IMR-90 (cell line): ENCODE results near the gene ANTXR1. TPM values are rescaled to one million over a fixed set of nuclear protein-coding genes. Genes with fewer than 3 reads are reported as not detected.

ENCODE experiments used
- ATAC-seq: fragments of 200-7000 bp; cut with Tn5 transposase; 2 replicates; pipeline ENCODE4 v1.9.1; 2020; ENCODE audit warnings: low read depth, mild to moderate bottlenecking, moderate library complexity
- BruUV-seq: library from RNA; stranded (reverse); fragments of 400-500 nt; replicated peaks from 2 replicates; lab custom pipeline; 2021; lab: Mats Ljungman, UMichigan
- CTCF ChIA-PET: fragments of 300-600 bp; formaldehyde crosslinking; extraction: SDS; loops from one replicate; lab custom pipeline; 2021; ENCODE audit warnings: antibody characterized with exemption; lab: Yijun Ruan, JAX
- POLR2A ChIA-PET: fragments of 300-600 bp; sonication (Branson Sonifier 250); formaldehyde crosslinking; loops from one replicate; lab custom pipeline; 2022; ENCODE audit warnings: antibody characterized with exemption; ENCODE audit not compliant: unreplicated experiment; lab: Charles Lee
- DNase-seq: peaks from one replicate; pipeline ENCODE4 v3.0.0; 2013
- H2AFZ ChIP-seq: replicated peaks from 2 replicates; pipeline ENCODE3; 2013; ENCODE audit warnings: low read length, mild to moderate bottlenecking; ENCODE audit not compliant: poor library complexity
- H2AK5ac ChIP-seq: 2 replicates; pipeline ENCODE4 v1.6.1; 2013; ENCODE audit warnings: low read depth, low read length, inconsistent platforms
- H2AK9ac ChIP-seq: replicated peaks from 2 replicates; pipeline ENCODE3; 2013; ENCODE audit warnings: mild to moderate bottlenecking, low read depth, low read length, moderate library complexity; ENCODE audit not compliant: poor library complexity
- H2BK120ac ChIP-seq: 2 replicates; pipeline ENCODE4 v1.6.1; 2013; ENCODE audit warnings: low read depth, low read length, inconsistent platforms
- H2BK15ac ChIP-seq: 3 replicates; pipeline ENCODE4 v1.6.1; 2013; ENCODE audit warnings: low read depth, low read length, inconsistent platforms
- H2BK20ac ChIP-seq: 2 replicates; pipeline ENCODE4 v1.6.1; 2013; ENCODE audit warnings: low read depth, mild to moderate bottlenecking, inconsistent platforms, low read length, moderate library complexity
- H2BK5ac ChIP-seq: 2 replicates; pipeline ENCODE4 v1.6.1; 2013; ENCODE audit warnings: mild to moderate bottlenecking, low read depth, low read length, inconsistent platforms; ENCODE audit not compliant: poor library complexity, severe bottlenecking
- H3K14ac ChIP-seq: replicated peaks from 2 replicates; pipeline ENCODE4 v1.6.1; 2013; ENCODE audit warnings: low read depth, low read length, inconsistent platforms
- H3K18ac ChIP-seq: 2 replicates; pipeline ENCODE4 v1.6.1; 2013; ENCODE audit warnings: low read depth, low read length, control low read depth
- H3K23ac ChIP-seq: 2 replicates; pipeline ENCODE4 v1.6.1; 2013; ENCODE audit warnings: low read depth, low read length, inconsistent platforms
- H3K27ac ChIP-seq: 2 replicates; pipeline ENCODE4 v1.5.1; 2013; ENCODE audit warnings: mild to moderate bottlenecking, control low read depth, low read length; ENCODE audit not compliant: insufficient read depth
- H3K27me3 ChIP-seq: 2 replicates; pipeline ENCODE4 v1.6.1; 2013; ENCODE audit warnings: low read length; ENCODE audit not compliant: control insufficient read depth, insufficient read depth
- H3K36me3 ChIP-seq: 2 replicates; pipeline ENCODE4 v1.6.1; 2013; ENCODE audit warnings: low read length, mixed read lengths; ENCODE audit not compliant: control insufficient read depth, insufficient read depth
- H3K4ac ChIP-seq: 2 replicates; pipeline ENCODE4 v1.6.1; 2013; ENCODE audit warnings: low read depth, low read length, inconsistent platforms
- H3K4me1 ChIP-seq: 2 replicates; pipeline ENCODE4 v1.6.1; 2013; ENCODE audit warnings: low read length, mixed read lengths; ENCODE audit not compliant: control insufficient read depth, insufficient read depth
- H3K4me2 ChIP-seq: 2 replicates; pipeline ENCODE4 v1.6.1; 2013; ENCODE audit warnings: low read depth, mild to moderate bottlenecking, control low read depth, low read length, moderate library complexity
- H3K4me3 ChIP-seq: 2 replicates; pipeline ENCODE4 v1.5.1; 2013; ENCODE audit warnings: low read depth, mild to moderate bottlenecking, control low read depth, low read length, moderate library complexity; ENCODE audit not compliant: insufficient read depth
- H3K56ac ChIP-seq: 2 replicates; pipeline ENCODE4 v1.6.1; 2013; ENCODE audit warnings: low read length, inconsistent platforms; ENCODE audit not compliant: insufficient read depth; ENCODE audit errors: extremely low read depth
- H3K79me1 ChIP-seq, 2 experiments: 2 replicates each; pipeline ENCODE4 v1.6.1; 2013; ENCODE audit warnings: low read length in 2 of 2, inconsistent platforms in 1 of 2, low read depth in 1 of 2
- H3K9ac ChIP-seq: 2 replicates; pipeline ENCODE4 v1.6.1; 2013; ENCODE audit warnings: low read depth, low read length, control low read depth
- H3K9me1 ChIP-seq: 2 replicates; pipeline ENCODE4 v1.6.1; 2013; ENCODE audit warnings: low read length, inconsistent platforms; ENCODE audit not compliant: insufficient read depth
- H3K9me3 ChIP-seq: 2 replicates; pipeline ENCODE4 v1.6.1; 2013; ENCODE audit warnings: low read length; ENCODE audit not compliant: control insufficient read depth, insufficient read depth
- H4K20me1 ChIP-seq: 2 replicates; pipeline ENCODE4 v1.6.1; 2013; ENCODE audit warnings: low read length, inconsistent platforms; ENCODE audit not compliant: insufficient read depth
- H4K5ac ChIP-seq: 2 replicates; pipeline ENCODE4 v1.6.1; 2013; ENCODE audit warnings: mild to moderate bottlenecking, low read depth, low read length, control low read depth
- H4K8ac ChIP-seq, 2 experiments: 2 replicates each; pipeline ENCODE4 v1.6.1; 2013; ENCODE audit warnings: low read depth in 2 of 2, low read length in 2 of 2, control low read depth in 1 of 2, inconsistent platforms in 1 of 2
- H4K91ac ChIP-seq: 2 replicates; pipeline ENCODE4 v1.6.1; 2013; ENCODE audit warnings: low read depth, low read length, inconsistent platforms; ENCODE audit not compliant: insufficient read depth
- BHLHE40 ChIP-seq: fragments of 150-350 bp; IDR thresholded peaks from 2 replicates; pipeline ENCODE4 v1.6.1; 2016; ENCODE audit warnings: mild to moderate bottlenecking, low read depth, low read length
- CEBPB ChIP-seq: IDR thresholded peaks from 2 replicates; pipeline ENCODE4 v1.6.1; 2012; ENCODE audit warnings: low read depth, low read length, improper control_type of control experiment
- CHD1 ChIP-seq: IDR thresholded peaks from 2 replicates; pipeline ENCODE4 v1.6.1; 2012; ENCODE audit warnings: low read depth, low read length, improper control_type of control experiment
- CTCF ChIP-seq: conservative IDR thresholded peaks from 2 replicates; pipeline ENCODE4 v1.5.1; 2012; ENCODE audit warnings: mild to moderate bottlenecking, low read depth, low read length, improper control_type of control experiment
- ELK1 ChIP-seq: fragments of 150-350 bp; IDR thresholded peaks from 2 replicates; pipeline ENCODE4 v1.6.1; 2016; ENCODE audit warnings: low read depth, mild to moderate bottlenecking, low read length, moderate library complexity, borderline replicate concordance
- FOS ChIP-seq: fragments of 150-350 bp; IDR thresholded peaks from 2 replicates; pipeline ENCODE4 v1.6.1; 2016; ENCODE audit warnings: low read depth, low read length
- MAFK ChIP-seq: IDR thresholded peaks from 2 replicates; pipeline ENCODE4 v1.6.1; 2012; ENCODE audit warnings: low read depth, low read length, improper control_type of control experiment
- MXI1 ChIP-seq: IDR thresholded peaks from 2 replicates; pipeline ENCODE4 v1.6.1; 2012; ENCODE audit warnings: low read depth, mild to moderate bottlenecking, low read length, moderate library complexity, borderline replicate concordance
- NFE2L2 ChIP-seq: fragments of 150-350 bp; IDR thresholded peaks from 2 replicates; pipeline ENCODE4 v1.6.1; 2016; ENCODE audit warnings: low read depth, mild to moderate bottlenecking, low read length
- RFX5 ChIP-seq: IDR thresholded peaks from 2 replicates; pipeline ENCODE4 v1.8.0; 2012; ENCODE audit warnings: low read depth, mild to moderate bottlenecking, low read length, moderate library complexity
- SMC3 ChIP-seq: fragments of 150-350 bp; IDR thresholded peaks from 2 replicates; pipeline ENCODE4 v1.6.1; 2016; ENCODE audit warnings: low read depth, mild to moderate bottlenecking, antibody characterized with exemption, low read length, moderate library complexity
- USF2 ChIP-seq: fragments of 150-350 bp; IDR thresholded peaks from 2 replicates; pipeline ENCODE4 v1.6.1; 2017; ENCODE audit warnings: mild to moderate bottlenecking, antibody characterized with exemption, low read length, low read depth
- WGBS, 2 experiments: methylation state at CpG; one replicate each; pipeline versions ENCODE4 v1.1.5 to v1.1.7; 2013; ENCODE audit warnings: missing lambda C conversion rate in 2 of 2; ENCODE audit not compliant: insufficient read length in 1 of 2; ENCODE audit errors: extremely low coverage in 2 of 2; 5-methylcytosine and 5-hydroxymethylcytosine counted together
- dilution Hi-C: fragments of 300-500 bp; cut with HindIII; formaldehyde crosslinking; loops from one replicate; pipeline ENCODE4 v1.14.3; 2018; ENCODE audit warnings: low sequenced_read_pairs; ENCODE audit not compliant: unreplicated experiment
- in situ Hi-C: fragments of 300-500 bp; cut with MboI; formaldehyde crosslinking; loops from 3 replicates; pipeline ENCODE4 v1.14.3; 2019; ENCODE audit warnings: low sequenced_read_pairs, inconsistent platforms, mixed read lengths
- intact Hi-C: fragments of 100-400 bp; cut with micrococcal nuclease; formaldehyde crosslinking; loops from 2 replicates; pipeline ENCODE4 v1.10.0; 2022
- polyA plus RNA-seq, 3 experiments: library from polyadenylated mRNA; depleted of rRNA; stranded (reverse); fragments of >200 nt; gene quantifications; 2 replicates each; pipeline ENCODE4 v1.2.3, GENCODE V29; 2012; ENCODE audit warnings: low replicate concordance in 1 of 3
- total RNA-seq: library from RNA; depleted of rRNA; stranded (reverse); fragments of >200 nt; gene quantifications from 2 replicates; pipeline ENCODE4 v1.2.3, GENCODE V29; 2012

ANTXR1 gene
- total and polyA plus RNA-seq, 2 of the 4 experiments (the other 2 are of a cell fraction) = 27.2 to 36.9 TPM

GRCh38 chr2:69021727-69022126 is 8.7 kb downstream of the ANTXR1 start:
- no peak overlapping the region for H3K14ac ChIP-seq
- H3K4me1 ChIP-seq = peaks cover 19% of the 10 kb centered on the region
- H2BK15ac ChIP-seq = no peak overlapping the region
- no peak overlapping the region for H3K9ac ChIP-seq
- no peak overlapping the region for H3K4me2 ChIP-seq
- DNase-seq (no peak), ATAC-seq (no peak)
- no peak overlapping the region for H4K91ac ChIP-seq
- in situ Hi-C loops = no loop called here
- no peak overlapping the region for H3K18ac ChIP-seq
- no peak overlapping the region for H3K27ac ChIP-seq
- no peaks in the 10 kb centered on the region for H3K9me3 ChIP-seq
- no peak overlapping the region for H2AK5ac ChIP-seq
- no peak overlapping the region for H2AK9ac ChIP-seq
- H3K27me3 ChIP-seq = no peaks in the 10 kb centered on the region
- TF ChIP-seq CEBPB = no peak
- no peak for TF ChIP-seq NFE2L2
- no peak for TF ChIP-seq SMC3
- TF ChIP-seq FOS = no peak
- TF ChIP-seq RFX5 = no peak
- no peak for TF ChIP-seq MXI1
- no peak for TF ChIP-seq USF2
- no peak for TF ChIP-seq CHD1
- no peak for TF ChIP-seq MAFK
- no peak for TF ChIP-seq CTCF
- no peak for TF ChIP-seq BHLHE40
- no peak for TF ChIP-seq ELK1
- H2BK120ac ChIP-seq = no peak overlapping the region
- POLR2A ChIA-PET = interaction anchor here (0.6 kb wide), 1 partner anchor 199 kb away, joined by 29 read pairs; no protein-coding TSS in a partner anchor
- peaks cover 44% of the 10 kb centered on the region for H3K9me1 ChIP-seq
- no peak overlapping the region for H2BK5ac ChIP-seq
- no peak overlapping the region for H2BK20ac ChIP-seq
- peaks cover 14% of the 10 kb centered on the region for H3K36me3 ChIP-seq
- peaks cover 62 to 91% of the 10 kb centered on the region in 2 experiments for H3K79me1 ChIP-seq
- BruUV-seq = no TSS peak
- no peak overlapping the region for H4K8ac ChIP-seq
- H4K20me1 ChIP-seq = peaks cover 95% of the 10 kb centered on the region
- intact Hi-C loops = no loop called here
- no peak overlapping the region for H3K56ac ChIP-seq
- H2AFZ ChIP-seq = no peak overlapping the region
- dilution Hi-C loops = loop anchor here (25.0 kb wide), 1 partner anchor 291 kb away; no protein-coding TSS in a partner anchor
- H3K23ac ChIP-seq = no peak overlapping the region
- no peak overlapping the region for H4K5ac ChIP-seq
- H3K4ac ChIP-seq = no peak overlapping the region
- CTCF ChIA-PET = interaction anchor here (0.6 kb wide), 1 partner anchor 63 kb away, joined by 3 read pairs; no protein-coding TSS in a partner anchor
- no peak overlapping the region for H3K4me3 ChIP-seq
- no CpG with 5 or more reads among the region's 4 CpGs for WGBS, 2 experiments
